RWPE1 (cell line): ENCODE measurements around the gene BACE1-AS.
A peak's percentile ranks its signal among the peaks of the same experiment; 100 is the strongest.
"Not testable (repeated sequence)": the region's sequence is repeated elsewhere in the genome, so short reads cannot be mapped to it uniquely, and the experiment has no call there.

Experiments used
- CTCF ChIA-PET: fragments of 350-600 bp; sonication (Branson Sonifier 250); formaldehyde crosslinking; extraction: SDS; loops from one replicate; lab custom pipeline; 2021; lab: Yijun Ruan, JAX
- POLR2A ChIA-PET: fragments of 400-600 bp; formaldehyde crosslinking; extraction: SDS; loops from one replicate; lab custom pipeline; 2020; ENCODE audit warnings: antibody characterized with exemption; ENCODE audit not compliant: low non-redundant PET; lab: Yijun Ruan, JAX
- DNase-seq: peaks from one replicate; pipeline ENCODE4 v3.0.0; 2012; ENCODE audit warnings: low spot score
- H3K27ac ChIP-seq: fragments of 450-650 bp; 2 replicates; pipeline ENCODE4 v1.5.1; 2017
- CTCF ChIP-seq: fragments of 450-650 bp; conservative IDR thresholded peaks from 2 replicates; pipeline ENCODE4 v1.5.1; 2017; ENCODE audit warnings: low read depth, mild to moderate bottlenecking

The BACE1-AS gene

GRCh38 chr11:117314840-117315239, 23.7 kb downstream of the BACE1-AS start:
- no peak for TF ChIP-seq CTCF
- DNase-seq, result no peak
- H3K27ac ChIP-seq, result peak overlapping the region; percentile 65
- ChIA-PET POLR2A (interaction anchor here (1.0 kb wide), 1 partner anchor 14 kb away, joined by 3 read pairs; no protein-coding TSS in a partner anchor), CTCF (no interaction called here)

- ChIA-PET CTCF (interaction anchor here (0.6 kb wide), 1 partner anchor 20 kb away, joined by 4 read pairs; no protein-coding TSS in a partner anchor), POLR2A (interaction anchor here (1.0 kb wide), 1 partner anchor 13 kb away, joined by 3 read pairs; no protein-coding TSS in a partner anchor)
- no peak for DNase-seq
- peak overlapping the region; percentile 65 for H3K27ac ChIP-seq
- no peak for TF ChIP-seq CTCF
Measured at GRCh38 chr11:117315285-117316196, 24.4 kb downstream of the BACE1-AS start.

- peak; percentile 65 for TF ChIP-seq CTCF
- ChIA-PET CTCF (interaction anchor here (0.6 kb wide), 1 partner anchor 19 kb away, joined by 4 read pairs; no protein-coding TSS in a partner anchor), POLR2A (no interaction called here)
- peak; percentile 82 for DNase-seq
- H3K27ac ChIP-seq, result peak within 1 kb of the TSS; percentile 65
Measured at GRCh38 chr11:117316197-117316961, 25.2 kb downstream of the BACE1-AS start, which contains the start of gene BACE1. Gene BACE1 (minus strand): TSS chr11:117316256. CDS start chr11:117315795, 461 bp downstream.

DNA sequence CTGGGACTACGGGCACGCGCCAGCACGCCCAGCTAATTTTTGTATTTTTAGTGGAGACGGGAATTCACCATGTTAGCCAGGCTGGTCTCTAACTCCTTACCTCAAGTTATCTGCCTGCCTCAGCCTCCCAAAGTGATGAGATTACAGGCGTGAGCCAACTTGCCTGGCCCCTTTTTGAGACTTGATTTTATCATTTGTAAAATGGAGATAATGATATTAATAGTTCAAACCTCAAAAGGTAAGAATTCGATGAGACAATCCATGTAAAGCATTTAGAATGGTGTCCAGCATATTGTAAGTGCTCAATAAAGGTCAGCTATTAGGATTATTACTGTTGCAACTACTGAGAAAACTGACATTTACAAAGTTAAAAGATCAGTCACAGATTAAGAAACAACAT, 27.6 kb downstream of the BACE1-AS start:
- POLR2A ChIA-PET, result no interaction called here
- TF ChIP-seq CTCF, result no peak
- DNase-seq, result no peak
- CTCF ChIA-PET, result interaction anchor here (0.7 kb wide), 1 partner anchor 920 kb away, joined by 3 read pairs; no protein-coding TSS in a partner anchor
- H3K27ac ChIP-seq, result no peak overlapping the region

- no peak for DNase-seq
- H3K27ac ChIP-seq, result no peak overlapping the region
- ChIA-PET POLR2A (no interaction called here), CTCF (interaction anchor here (0.7 kb wide), 1 partner anchor 921 kb away, joined by 3 read pairs; no protein-coding TSS in a partner anchor)
- TF ChIP-seq CTCF, result no peak
Measured at GRCh38 chr11:117319214-117319840, 28.2 kb downstream of the BACE1-AS start.

GRCh38 chr11:117327255-117327566, 36.1 kb downstream of the BACE1-AS start:
- CTCF ChIA-PET, DNase-seq, POLR2A ChIA-PET: not testable (repeated sequence)
- H3K27ac ChIP-seq, result peak overlapping the region; percentile 93
